NCI-H2196 (cell line): ENCODE results near the gene ZBTB24.

ENCODE experiments used
- DNase-seq: peaks from one replicate; lab custom pipeline; 2025; ENCODE audit not compliant: unreplicated experiment; lab: John Stamatoyannopoulos, UW

ZBTB24 gene

DNA sequence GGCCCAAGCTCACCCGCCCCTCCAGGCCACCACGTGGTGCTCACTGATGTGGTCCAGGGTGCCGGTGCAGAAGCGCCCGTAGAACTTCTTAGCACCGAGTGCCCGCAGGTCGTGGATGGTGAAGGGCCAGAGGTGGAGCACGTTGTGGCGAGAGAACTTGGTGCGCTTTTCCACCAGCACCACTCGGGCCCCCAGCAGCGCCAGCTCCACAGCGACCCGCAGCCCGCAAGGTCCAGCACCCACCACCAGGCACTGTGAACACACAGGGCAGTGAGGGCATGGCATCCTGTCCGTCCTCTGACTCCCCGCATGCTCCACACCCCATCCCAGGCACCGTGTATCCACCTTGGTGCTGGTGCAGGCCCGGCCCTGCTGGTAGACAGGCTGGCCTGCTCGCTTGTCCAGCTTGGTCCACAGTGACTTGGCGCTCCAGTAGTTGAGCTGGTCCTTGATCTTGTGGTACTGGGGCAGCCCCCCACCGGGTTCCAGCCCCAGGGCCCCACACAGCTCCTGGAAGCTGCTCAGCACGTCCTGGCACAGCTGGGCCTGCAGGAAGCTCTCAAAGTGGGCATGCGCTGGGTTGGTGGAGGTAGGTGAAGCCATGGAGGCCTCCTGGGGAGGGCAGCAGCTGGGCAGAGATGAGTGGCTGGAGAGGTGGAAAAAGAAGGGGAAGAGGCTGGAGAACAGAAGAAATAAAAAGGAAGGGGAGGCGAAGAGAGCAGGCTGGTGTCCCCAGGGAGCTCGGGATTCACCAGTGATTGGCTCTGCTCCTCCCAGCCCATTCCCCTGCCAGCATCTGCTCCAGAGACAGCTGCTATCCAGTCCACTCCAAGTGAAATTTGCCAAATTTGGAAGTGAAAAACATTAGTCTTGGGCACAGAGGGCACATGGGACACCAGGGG lies 29.2 kb downstream of the ZBTB24 start:
- no peak for DNase-seq

DNA sequence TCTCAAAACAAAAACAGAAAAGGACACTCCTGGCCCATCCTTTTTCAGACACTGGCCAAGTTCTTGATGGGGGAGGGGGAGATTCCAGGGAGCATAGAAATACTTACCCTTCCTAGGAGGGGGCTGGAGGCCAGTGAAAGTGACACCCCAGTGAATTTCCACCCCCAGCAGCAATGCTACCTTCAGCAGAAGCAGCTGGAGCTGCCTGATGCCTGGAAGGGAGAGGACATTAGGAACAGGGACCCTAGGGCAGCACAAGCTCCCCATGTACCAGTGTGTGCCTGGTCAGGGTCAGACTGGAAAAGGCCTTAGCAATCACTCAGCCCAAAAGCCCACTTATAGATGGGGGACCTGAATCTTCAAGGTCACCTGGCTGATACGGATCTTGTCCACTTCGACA lies 29.9 kb downstream of the ZBTB24 start:
- DNase-seq: no peak

DNA sequence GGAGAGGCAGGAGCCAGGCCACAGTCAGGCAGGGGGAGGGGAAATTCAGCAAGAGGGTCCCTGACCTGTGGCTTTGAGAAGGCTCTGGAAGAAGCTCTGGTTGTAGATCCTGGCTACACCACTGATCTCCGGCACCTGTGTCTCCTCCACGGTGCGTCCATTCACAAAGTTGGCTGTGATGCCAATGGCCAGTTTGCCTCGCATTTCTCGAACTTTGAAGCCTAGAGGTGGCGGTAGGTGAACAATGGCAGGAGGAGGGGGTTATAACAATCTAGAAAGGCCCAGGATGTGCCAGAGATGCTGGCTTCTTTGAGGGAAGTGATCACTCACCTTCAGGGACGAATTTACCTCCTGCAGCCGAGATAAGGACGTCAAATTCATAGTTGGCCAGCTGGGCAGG lies 30.8 kb downstream of the ZBTB24 start:
- DNase-seq: no peak

DNA sequence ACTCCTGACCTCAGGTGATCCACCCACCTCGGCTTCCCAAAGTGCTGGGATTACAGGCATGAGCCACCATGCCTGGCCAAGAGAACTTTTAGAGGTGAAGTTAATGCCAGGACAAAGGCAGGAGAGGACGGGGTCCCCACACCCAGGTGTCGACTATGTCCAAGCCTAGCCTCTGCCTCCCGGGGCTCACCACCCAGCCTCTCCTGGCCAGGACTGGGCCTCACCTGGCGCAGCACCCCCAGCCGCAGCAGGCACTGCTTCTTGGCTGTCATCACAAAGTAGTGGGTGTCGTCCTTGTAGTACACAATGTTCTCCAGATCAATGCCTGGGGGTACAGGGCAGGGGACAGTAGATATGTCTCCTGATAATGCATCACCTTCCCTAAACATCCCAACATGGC lies 31.6 kb downstream of the ZBTB24 start:
- no peak for DNase-seq

DNA sequence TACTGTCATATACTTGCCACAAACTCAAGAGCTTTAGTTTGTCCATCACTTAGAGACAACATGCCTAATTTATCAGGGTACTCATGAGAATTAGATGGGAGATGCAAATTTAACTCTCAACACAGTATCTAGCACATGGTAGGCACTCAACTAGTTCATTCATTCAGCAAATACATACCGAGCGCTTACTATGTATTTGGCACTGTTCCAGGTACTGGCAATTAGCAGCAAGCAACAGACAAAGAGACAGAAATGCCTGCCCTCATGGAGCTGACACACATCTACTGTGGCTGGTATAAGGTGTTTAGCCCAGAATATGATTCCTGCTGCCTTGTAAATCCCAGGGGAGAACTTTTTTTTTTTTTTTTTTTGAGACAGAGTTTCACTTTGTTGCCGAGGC lies 32.2 kb downstream of the ZBTB24 start:
- DNase-seq: no peak

DNA sequence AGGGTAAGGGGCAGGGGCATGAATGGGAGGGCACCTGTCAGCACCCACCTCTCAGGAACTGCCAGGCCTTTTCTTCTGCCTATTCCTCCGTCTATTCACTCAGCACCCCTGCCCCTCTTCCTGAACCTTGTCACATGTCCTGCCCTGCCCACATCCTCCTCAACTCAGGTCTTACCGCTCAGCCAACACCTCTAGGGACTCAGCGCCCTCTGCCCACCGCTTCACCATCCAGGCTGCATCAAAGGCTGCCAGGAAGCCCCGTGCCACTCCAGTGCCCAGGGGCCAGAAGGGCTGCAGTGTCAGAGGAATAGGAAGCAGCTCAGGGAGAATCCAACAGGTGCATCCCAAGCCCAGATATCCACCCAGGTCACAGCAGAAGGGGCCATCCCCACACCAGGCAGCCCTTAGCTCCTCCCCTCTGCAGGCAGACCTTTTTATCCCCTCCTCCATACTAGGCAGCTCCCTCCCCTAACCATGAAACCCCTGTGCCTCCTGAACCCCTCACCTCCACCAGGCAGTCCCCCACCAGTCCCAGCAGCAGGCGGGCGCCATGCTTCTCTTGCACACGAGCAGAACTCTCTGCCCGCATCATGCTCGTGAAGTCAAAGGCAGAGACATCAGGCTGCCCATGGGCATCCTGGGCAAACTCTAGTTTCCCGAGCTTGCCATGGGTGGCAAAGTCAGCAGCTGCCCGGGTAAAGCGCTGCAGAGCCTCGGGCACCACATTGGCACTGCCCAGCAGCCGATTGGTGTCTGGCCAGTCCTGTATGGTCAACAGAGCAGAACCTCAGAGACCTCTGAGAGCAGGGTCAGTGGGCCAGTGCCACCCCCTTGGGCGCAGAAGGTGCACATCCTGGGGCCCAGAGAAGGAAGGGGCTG lies 33.0 kb downstream of the ZBTB24 start:
- DNase-seq: no peak

DNA sequence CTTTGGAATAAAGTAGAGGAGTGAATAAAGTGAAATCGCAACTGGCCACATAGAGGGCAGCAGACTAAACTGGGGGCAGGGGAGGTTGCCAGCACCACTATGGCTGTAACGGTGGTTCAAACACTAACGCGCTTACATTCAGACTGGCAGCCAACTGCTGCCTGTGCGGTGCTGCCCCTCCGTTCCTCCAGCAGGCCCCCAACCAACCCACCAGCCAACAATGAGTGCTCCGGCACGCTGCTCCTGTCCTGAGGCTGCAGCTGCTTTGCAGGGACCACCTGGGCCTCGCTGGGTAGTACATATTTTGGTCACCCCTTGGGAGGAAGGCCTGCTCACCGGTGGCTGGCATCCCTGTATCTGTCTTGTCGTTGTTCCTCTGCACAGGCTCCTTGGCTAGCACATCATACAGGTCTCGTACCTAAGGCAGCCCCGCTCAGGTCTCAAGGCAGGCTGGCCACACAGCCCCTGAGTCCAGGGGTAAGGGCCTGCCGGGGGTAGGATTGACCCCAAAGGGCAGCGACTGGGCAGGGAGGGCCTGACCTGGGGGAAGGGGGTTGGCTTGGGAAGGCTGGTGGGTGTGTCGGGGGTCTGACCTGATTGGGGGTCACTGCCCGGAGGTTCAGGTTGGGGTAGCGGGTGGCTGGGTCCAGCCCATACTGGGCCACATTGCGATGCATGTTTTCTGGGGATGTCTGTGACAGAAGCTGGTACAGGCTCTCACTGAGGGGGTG lies 33.8 kb downstream of the ZBTB24 start:
- no peak for DNase-seq

DNA sequence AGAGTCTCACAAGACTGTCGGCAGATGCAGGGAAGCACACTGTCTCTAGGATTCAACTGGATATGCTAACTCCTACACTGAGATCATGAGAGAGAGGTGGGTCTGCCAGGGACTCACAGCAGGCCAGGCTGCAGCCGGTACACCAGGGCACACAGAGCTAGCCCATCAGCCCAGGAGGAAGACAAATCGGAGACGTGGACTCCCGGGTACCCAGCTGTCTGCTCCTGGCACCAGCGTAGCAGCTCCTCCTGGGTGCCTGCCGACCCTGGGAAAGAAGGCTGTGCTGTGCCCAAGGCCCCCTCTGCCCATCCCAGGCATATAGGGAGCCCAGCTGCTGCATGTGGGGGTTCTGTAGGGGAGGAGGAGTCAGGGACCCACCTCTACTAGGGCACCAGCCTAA lies 34.4 kb downstream of the ZBTB24 start:
- DNase-seq: no peak

DNA sequence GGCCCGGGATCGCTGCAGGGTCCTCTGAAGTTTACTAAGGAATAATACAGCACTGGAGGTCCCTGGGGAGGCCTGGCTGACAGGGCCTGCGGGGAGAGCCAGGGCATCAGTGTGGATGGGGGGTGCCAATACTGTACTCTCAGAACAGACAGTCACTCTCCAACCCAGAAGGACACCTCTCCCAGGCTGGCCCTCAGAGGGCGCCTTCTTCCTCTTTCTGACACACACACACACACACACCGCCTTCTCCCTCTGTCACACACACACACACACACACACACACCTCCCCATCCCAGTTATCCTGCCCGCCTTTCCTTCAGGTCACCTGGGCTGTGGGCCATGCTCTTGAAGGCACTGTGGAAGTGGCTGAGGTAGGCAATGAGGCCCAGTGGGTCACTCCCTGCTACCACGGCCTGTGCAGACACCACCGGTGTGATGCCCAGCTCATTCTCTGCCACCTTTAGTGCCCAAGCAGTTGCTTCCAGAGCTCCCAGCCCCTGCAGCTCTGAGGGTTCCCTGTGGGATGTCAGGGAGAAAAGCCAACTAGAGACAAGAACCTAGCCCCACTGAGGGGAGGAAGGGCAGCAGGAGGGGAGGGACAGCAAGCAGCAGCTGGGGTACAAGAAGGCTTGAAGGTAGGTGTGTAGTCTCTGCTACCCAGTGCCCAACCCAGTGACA lies 35.0 kb downstream of the ZBTB24 start:
- DNase-seq: no peak

DNA sequence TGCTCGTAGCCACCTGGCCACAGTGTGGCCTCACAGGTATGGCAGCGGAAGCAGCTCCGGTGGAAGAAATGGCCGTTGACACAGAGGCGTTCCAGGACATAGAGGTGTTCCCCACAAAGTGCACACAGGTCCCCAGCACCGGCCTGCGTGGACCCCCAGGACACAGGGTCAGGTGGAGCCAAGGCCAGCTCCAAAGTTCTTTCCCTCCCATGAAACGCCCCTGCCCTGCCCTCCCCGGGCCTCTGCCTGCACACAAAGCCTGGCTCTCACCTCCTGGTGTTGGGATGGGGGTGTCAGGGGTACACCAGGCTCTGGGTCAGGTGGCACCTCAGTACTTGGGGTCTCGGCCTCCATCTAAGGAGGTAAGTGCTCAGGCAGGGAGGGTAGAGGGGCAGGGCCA lies 35.9 kb downstream of the ZBTB24 start:
- DNase-seq: no peak

DNA sequence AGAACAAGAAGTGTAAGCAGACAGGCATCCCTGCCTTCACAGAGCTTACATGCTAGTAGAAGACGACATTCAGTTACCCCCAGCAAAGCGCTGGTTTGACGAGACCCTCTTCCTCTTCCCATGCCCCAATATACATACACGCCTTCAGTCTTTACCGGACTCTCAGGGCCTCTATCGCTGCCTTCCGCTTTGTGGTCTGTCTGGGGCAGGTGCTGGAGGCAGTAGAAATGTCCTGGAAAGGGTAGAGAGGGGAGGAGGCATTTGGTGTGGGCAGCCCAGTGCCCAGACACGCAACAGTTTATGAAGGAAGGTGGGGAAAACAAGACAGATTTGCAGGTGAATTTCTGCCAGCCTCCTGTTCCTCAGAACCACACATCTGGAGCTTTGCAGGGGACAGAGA lies 36.5 kb downstream of the ZBTB24 start:
- no peak for DNase-seq

DNA sequence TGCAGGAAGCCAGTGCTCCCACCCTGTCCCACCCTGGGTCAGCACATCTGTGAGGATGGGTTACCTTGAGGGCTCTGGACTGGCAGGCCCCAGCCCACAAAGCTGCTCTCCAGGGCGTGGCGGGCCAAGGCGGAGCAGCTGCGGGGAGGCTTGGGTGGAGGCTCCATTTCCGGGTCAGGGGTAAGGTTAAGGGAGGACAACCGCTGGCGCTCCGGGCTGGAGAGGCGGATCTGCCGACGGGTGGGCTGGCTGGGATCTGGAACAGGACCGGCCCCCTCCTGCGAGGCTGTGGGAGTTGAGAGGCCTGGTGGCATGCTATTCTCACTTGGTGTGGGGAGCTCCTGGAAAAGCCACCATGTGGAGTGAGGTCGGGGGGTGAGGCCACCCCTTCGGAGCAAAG lies 36.9 kb downstream of the ZBTB24 start:
- no peak for DNase-seq

DNA sequence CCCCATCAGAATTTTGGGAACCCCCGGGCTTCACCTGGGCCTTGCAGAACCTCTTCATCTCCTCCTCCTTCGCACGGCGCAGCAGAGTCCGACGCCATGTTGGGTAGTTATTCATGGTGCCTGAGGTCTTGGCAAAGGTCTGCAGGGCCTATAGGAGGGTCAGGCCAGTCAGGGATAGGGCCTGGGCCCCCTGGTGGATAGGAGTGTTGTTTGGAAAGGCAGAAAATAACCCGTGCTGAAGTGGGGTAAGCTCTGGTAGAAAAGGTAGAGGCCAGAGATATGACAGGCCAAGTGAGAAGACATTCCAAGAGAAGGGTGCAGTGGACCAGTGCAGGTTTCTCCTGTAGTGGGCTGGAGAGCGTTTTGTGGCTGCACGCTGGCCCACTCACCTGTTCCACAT lies 37.6 kb downstream of the ZBTB24 start:
- DNase-seq: no peak

DNA sequence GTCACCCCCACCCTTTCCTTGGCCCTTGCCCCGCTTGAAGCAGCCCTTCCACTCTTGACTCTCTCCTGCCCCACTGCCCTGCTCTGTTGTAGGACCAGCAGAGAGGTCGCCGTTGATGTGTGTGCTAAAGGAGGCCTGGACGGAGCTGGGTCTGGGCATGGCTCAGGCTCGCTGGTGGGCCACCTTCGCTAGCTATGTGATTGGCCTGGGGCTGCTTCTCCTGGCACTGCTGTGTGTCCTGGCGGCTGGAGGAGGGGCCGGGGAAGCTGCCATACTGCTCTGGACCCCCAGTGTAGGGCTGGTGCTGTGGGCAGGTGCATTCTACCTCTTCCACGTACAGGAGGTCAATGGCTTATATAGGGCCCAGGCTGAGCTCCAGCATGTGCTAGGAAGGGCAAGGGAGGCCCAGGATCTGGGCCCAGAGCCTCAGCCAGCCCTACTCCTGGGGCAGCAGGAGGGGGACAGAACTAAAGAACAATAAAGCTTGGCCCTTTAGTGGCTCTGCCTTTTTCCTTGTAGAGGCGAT lies 39.5 kb downstream of the ZBTB24 start:
- DNase-seq: no peak

DNA sequence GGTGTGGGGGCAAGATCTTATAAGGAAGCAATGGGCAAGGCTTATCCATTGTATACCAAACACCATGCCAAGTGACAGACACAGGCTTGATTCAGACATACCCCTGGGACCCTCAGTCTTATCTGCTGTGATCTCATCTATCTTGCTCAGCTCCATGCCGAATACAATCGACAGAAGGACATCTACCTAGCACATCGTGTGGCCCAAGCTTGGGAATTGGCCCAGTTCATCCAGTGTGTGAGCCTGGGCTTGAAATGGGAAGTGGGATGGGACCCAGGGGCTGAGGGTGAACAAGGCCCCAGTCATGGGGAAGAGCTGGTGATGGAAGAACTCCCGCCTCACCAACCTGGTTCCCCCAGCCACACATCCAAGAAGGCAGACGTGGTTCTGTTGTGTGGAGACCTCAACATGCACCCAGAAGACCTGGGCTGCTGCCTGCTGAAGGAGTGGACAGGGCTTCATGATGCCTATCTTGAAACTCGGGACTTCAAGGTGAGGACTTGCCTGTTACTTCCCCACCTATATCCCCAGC lies 40.6 kb downstream of the ZBTB24 start:
- no peak for DNase-seq

DNA sequence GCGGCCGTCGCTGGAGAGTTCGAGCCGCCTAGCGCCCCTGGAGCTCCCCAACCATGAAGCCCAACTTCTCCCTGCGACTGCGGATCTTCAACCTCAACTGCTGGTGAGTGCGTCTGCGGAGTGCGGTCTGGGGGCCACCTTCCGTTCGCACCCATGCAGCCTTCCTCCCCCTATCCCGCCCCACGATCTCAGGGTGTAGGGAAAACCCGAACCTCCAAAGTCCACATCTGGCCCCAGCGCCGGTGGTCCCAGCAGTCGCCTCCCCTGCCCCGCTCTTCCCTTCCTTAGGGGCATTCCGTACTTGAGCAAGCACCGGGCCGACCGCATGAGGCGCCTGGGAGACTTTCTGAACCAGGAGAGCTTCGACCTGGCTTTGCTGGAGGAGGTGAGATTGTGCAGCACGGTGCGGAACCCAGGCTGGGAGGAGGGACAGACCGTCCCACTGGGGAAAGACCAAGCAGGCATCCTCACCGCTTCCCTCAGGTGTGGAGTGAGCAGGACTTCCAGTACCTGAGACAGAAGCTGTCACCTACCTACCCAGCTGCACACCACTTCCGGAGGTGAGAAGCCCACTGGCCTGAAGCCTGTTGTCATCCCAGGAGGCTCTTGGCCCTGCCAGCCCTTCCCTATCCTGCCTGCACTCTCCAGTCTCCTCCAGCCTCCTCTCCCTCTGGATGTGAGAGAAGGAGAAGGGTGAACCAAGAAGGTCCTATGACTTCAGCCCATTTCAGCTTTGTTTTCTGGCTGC lies 41.8 kb downstream of the ZBTB24 start:
- DNase-seq: no peak

DNA sequence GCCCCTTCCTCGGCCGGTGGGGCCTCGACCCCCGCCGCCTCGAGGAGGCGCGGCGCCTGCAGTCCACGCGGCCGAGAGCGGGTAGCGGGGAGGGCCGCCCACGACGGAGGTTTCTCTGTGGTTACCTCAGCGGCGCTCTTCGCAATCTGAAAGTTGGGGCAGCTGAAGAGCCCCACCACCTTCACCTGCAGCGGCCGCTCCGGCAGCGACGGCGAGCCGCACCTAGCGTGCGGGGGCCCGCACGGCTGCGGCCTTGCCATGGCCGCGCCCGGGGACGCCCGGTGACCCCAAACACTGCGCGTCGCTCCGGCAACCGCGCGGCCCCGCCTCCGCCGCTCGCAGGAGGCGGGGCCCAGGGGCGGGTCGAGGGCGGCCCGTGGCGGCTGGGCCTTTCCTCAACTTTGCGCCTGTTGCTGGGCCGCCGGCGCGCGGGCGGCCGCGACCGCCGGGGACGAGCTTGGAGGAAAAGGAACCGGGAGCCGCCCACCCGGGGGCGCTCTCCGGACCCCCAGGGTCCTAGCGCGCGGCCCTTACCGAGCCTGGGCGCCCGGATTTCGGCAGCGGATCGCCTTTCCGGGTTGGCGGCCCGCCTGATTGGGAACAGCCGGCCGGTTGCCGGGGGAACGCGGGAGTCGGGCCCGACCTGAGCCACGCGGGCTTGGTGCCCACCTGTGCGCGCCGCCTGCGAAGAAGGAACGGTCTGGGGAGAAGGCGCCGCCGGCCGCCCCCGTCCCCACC lies 42.5 kb downstream of the ZBTB24 start, which contains the start of the genes PPIL6 and SMPD2:
TSS of gene PPIL6 (minus strand) at position 298 of the 738 bp plus-strand sequence. CDS start at position 260, 38 bp downstream.
TSS of gene SMPD2 (plus strand) at position 394 of the 738 bp plus-strand sequence. CDS start 398 bp downstream, outside the sequence.
- DNase-seq: peak; percentile 93

DNA sequence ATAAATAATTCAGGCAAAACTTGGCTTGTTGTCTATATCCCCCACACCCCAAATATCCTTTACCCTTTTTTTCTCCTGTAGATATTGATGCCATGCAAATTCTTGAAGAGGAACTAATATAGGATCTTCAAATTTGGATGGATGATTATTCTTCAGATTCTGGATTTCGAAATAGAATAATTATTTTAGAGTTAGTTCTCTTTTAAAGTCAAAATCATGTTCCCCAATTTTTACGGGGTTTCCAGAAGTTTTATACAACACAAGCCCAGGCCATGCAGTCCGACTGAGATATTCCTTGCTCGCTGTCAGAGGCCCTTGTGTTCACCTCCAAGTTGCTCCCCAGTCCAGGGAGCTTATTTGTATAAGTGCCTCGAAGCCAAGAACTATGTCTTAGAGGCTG lies 47.0 kb downstream of the ZBTB24 start:
- DNase-seq: no peak

DNA sequence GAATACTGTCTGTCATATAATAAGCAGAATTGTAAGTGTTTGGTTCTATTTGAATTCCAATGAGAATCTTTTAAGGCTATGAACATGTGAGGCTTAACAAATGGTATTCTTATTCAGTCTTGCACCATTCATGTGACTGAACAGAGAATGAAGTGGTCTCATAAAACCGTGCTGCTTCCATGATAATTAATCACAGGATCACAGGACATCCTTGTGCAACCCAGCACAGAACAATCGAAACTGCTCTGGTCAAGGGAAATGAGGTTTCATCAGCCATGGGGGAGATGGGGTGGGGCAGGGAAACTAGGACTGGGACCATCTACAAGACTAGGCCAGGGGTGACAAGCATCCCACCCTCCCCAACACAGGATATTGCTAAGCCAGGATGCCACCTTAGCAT lies 48.6 kb downstream of the ZBTB24 start:
- DNase-seq: no peak
